Ovary (tissue), 9 donors: ENCODE measurements around the gene ARHGEF11. TPM values are rescaled to one million over a fixed set of nuclear protein-coding genes. Genes with fewer than 3 reads are reported as not detected.

Experiments
- DNase-seq, 5 donors: peaks; one replicate each; pipeline ENCODE4 v3.0.0-alpha.2; 2019 to 2020
- H3K27ac ChIP-seq, 2 donors: fragments of 200-600 bp; one replicate each; pipeline versions ENCODE4 v1.5.1 to v1.8.0; 2019 to 2022
- H3K27me3 ChIP-seq: fragments of 200-600 bp; one replicate; pipeline ENCODE4 v1.8.0; 2022
- H3K36me3 ChIP-seq: fragments of 200-600 bp; sonication (generic); one replicate; pipeline ENCODE4 v1.5.1; 2019
- H3K4me1 ChIP-seq: one replicate; pipeline ENCODE4 v1.8.1; 2013; ENCODE audit warnings: mild to moderate bottlenecking, moderate library complexity; ENCODE audit not compliant: insufficient read depth
- H3K4me3 ChIP-seq: fragments of 200-600 bp; sonication (generic); one replicate; pipeline ENCODE4 v1.5.1; 2017
- H3K9me3 ChIP-seq, 2 donors: fragments of 200-600 bp in 1 of 2; sonication (generic) in 1 of 2; one replicate each; pipeline versions ENCODE4 v1.5.1 to v1.8.1; 2013 to 2019; ENCODE audit warnings: mild to moderate bottlenecking in 1 of 2, moderate library complexity in 1 of 2
- EP300 ChIP-seq: sonication (generic); formaldehyde crosslinking; IDR thresholded peaks from one replicate; pipeline ENCODE4 v1.6.1; 2017; ENCODE audit warnings: antibody characterized with exemption
- POLR2A ChIP-seq: fragments of 450-650 bp; IDR thresholded peaks from one replicate; pipeline ENCODE4 v1.6.1; 2017; ENCODE audit warnings: antibody characterized with exemption, mild to moderate bottlenecking, moderate library complexity
- WGBS, 3 donors: extraction: QIAGEN DNeasy Blood & Tissue Kit in 1 of 3; methylation state at CpG; one replicate each; pipeline versions ENCODE4 v1.1.5 to v1.1.7; 2013 to 2017; 5-methylcytosine and 5-hydroxymethylcytosine counted together
- intact Hi-C, 4 donors: fragments of 100-400 bp; cut with DNase I; formaldehyde crosslinking; loops; one replicate each; pipeline versions ENCODE4 v1.11.0 to v1.15.1; 2022 to 2023
- polyA plus RNA-seq, 2 donors: library from polyadenylated mRNA; stranded (reverse); fragments of 200-250 nt in 1 of 2; fragments of 350-450 nt in 1 of 2; fragmentation: Illumina TruSeq in 1 of 2; extraction: RNeasy Lipid Tissue Mini Kit (QIAGEN cat#74804) in 1 of 2; gene quantifications; one replicate each; pipeline ENCODE4 v1.2.3, GENCODE V29; 2013 to 2014
- total RNA-seq, 7 donors: library from RNA; depleted of rRNA in 2 of 7; stranded (reverse); fragments of >200 nt in 2 of 7; fragmentation: NEBNext Ultra II Directional in 3 of 7; extraction: Animal tissue kit (Norgen Biotek cat#: 25700) in 3 of 7; gene quantifications; one replicate each; pipeline versions ENCODE4 v1.1.0 to v1.2.4, GENCODE V29; 2016 to 2023
- TF ChIP-seq, protein P1 (sequence below), 3 donors: fragments of 450-650 bp in 2 of 3; fragments of 200-600 bp in 1 of 3; IDR thresholded peaks; one replicate each; pipeline versions ENCODE4 v1.5.1 to v1.8.0; 2016 to 2022; ENCODE audit warnings: antibody characterized with exemption in 3 of 3, mild to moderate bottlenecking in 1 of 3
- donor health status: DM: no; HTN: no; CAD: no; lungs with moderate emphysema.
- donor health status: DM: no; HTN: no; CAD: no.
- donor health status: Bipolar disorder and iron deficiency.
- donor health status: DM: yes; HTN: yes; CAD: no.
- donor health status: DM: no; HTN: no; CAD: no.
- donor health status: DM: yes; HTN: yes; CAD: no.

Gene ARHGEF11
- total and polyA plus RNA-seq, 9 donors: 14.3 to 43.9 (median 26.8) TPM

DNA sequence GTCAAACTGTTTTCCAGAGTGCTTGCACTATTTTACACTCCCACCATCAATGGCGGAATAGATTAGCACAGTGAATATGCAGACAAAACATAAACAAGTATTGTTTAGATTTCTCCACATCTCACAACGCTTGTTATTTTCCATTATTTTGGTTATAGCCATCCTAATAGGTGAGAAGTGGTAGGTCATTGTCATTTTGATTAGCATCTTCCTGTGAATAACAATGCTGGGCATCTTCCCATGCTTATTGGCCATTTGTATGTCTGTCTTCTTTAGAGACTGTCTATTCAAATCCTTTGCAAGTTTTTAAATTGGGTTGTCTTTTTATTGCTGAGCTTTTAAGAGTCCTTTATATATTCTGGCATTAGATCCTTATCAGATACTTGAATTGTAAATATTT lies 70.5 kb downstream of the ARHGEF11 start:
- TF ChIP-seq EP300 (no peak), POLR2A (no peak)
- TF ChIP-seq, protein P1, sequence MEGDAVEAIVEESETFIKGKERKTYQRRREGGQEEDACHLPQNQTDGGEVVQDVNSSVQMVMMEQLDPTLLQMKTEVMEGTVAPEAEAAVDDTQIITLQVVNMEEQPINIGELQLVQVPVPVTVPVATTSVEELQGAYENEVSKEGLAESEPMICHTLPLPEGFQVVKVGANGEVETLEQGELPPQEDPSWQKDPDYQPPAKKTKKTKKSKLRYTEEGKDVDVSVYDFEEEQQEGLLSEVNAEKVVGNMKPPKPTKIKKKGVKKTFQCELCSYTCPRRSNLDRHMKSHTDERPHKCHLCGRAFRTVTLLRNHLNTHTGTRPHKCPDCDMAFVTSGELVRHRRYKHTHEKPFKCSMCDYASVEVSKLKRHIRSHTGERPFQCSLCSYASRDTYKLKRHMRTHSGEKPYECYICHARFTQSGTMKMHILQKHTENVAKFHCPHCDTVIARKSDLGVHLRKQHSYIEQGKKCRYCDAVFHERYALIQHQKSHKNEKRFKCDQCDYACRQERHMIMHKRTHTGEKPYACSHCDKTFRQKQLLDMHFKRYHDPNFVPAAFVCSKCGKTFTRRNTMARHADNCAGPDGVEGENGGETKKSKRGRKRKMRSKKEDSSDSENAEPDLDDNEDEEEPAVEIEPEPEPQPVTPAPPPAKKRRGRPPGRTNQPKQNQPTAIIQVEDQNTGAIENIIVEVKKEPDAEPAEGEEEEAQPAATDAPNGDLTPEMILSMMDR (IDR thresholded peaks at IDR 0.05): no peak
- WGBS, 3 donors: 47 to 59% (median 53%) methylated on average over 2 of the region's 2 CpGs
- Histone ChIP-seq H3K27ac (no peak overlapping the region), H3K4me3 (no peak overlapping the region), H3K9me3 (no peaks in the 10 kb centered on the region), H3K36me3 (no peaks in the 10 kb centered on the region), H3K4me1 (no peaks in the 10 kb centered on the region), H3K27me3 (no peaks in the 10 kb centered on the region)
- no peak for DNase-seq
- intact Hi-C loops: no loop called here

GRCh38 chr1:156973417-156973816 lies 72.1 kb downstream of the ARHGEF11 start:
- Histone ChIP-seq H3K36me3 (no peaks in the 10 kb centered on the region), H3K4me1 (no peaks in the 10 kb centered on the region), H3K27me3 (no peaks in the 10 kb centered on the region), H3K4me3 (no peak overlapping the region), H3K27ac (no peak overlapping the region), H3K9me3 (no peaks in the 10 kb centered on the region)
- no peak for TF ChIP-seq POLR2A
- TF ChIP-seq EP300: no peak
- TF ChIP-seq, protein P1 (IDR thresholded peaks at IDR 0.05): no peak
- intact Hi-C loops: no loop called here
- WGBS, 3 donors: 96 to 100% (median 99%) methylated on average over 2 of the region's 2 CpGs
- no peak for DNase-seq

DNA sequence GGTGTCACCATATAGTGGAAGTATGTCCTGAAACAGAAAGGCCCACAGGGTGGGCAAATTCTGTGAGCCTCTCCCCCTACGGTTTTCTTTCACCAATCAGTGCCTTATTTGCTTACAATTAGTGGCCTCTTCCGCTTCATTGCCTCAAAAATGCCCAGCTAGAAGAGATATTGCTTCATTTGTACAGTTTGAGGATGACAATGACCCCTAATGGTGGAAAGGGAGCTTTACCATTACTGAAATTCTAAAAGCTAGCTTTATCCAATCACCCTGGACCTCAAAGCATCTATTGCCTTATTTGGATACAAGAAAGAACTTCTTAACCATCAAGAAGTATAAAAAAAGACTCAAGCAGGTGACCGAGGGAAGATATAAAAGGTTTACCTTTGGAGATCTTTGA lies 75.5 kb downstream of the ARHGEF11 start:
- H3K27me3 ChIP-seq: no peaks in the 10 kb centered on the region
- 82 to 92% (median 86%) methylated on average over 3 of the region's 3 CpGs for WGBS, 3 donors
- intact Hi-C loops: no loop called here

DNA sequence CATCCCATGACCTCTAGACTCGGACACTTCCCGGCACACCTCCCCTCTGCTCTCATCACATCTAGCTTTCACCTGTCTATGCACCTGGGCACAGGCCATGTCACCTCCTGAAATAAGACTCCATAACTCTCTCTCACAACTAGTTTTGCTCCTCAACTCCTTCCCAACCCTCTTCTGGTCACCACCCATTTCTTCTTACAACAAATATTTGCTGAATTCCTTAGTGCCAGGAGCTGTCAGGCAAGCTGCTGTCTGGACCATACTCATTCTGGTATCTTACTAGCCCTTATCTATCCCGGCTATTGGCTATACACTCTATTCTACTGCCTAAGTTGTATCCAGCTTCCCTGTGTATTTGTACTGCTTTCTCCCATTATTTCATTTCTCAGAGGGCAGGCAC lies 76.0 kb downstream of the ARHGEF11 start:
- DNase-seq: no peak
- H3K4me3 ChIP-seq: no peak overlapping the region
- H3K27ac ChIP-seq: no peak overlapping the region
- no peaks in the 10 kb centered on the region for H3K9me3 ChIP-seq
- intact Hi-C loops: no loop called here
- WGBS, 3 donors: 86 to 88% (median 87%) methylated on average over 3 of the region's 3 CpGs
- TF ChIP-seq EP300: no peak
- no peak for TF ChIP-seq POLR2A
- TF ChIP-seq, protein P1 (IDR thresholded peaks at IDR 0.05): no peak
- no peaks in the 10 kb centered on the region for H3K27me3 ChIP-seq
- no peaks in the 10 kb centered on the region for H3K4me1 ChIP-seq
- H3K36me3 ChIP-seq: no peaks in the 10 kb centered on the region

More for the DNA sequence above, 75.5 kb downstream of the ARHGEF11 start:
- Histone ChIP-seq H3K4me3 (no peak overlapping the region), H3K9me3 (no peaks in the 10 kb centered on the region), H3K36me3 (no peaks in the 10 kb centered on the region), H3K27ac (no peak overlapping the region), H3K4me1 (no peaks in the 10 kb centered on the region)
- TF ChIP-seq POLR2A: no peak
- no peak for DNase-seq

- 94 to 99% (median 98%) methylated on average over 2 of the region's 2 CpGs for WGBS, 3 donors
- DNase-seq: no peak
- Histone ChIP-seq H3K9me3 (no peaks in the 10 kb centered on the region), H3K27me3 (no peaks in the 10 kb centered on the region), H3K4me1 (no peaks in the 10 kb centered on the region), H3K27ac (no peak overlapping the region), H3K4me3 (no peak overlapping the region), H3K36me3 (no peaks in the 10 kb centered on the region)
- intact Hi-C loops: no loop called here
- TF ChIP-seq, protein P1 (IDR thresholded peaks at IDR 0.05): no peak
- TF ChIP-seq EP300 (no peak), POLR2A (no peak)
Observed at GRCh38 chr1:156964441-156964840, 81.1 kb downstream of the ARHGEF11 start.
